GM18520 (cell line): ENCODE measurements around the gene PGK2.
"Not testable (repeated sequence)": the region's sequence is repeated elsewhere in the genome, so short reads cannot be mapped to it uniquely, and the experiment has no call there.

Experiments used
- ATAC-seq: cut with Tn5 transposase; IDR thresholded peaks from one replicate; pipeline ENCODE4 v1.9.1; 2021; ENCODE audit not compliant: unreplicated experiment

PGK2 gene

GRCh38 chr6:49787176-49787575 lies at the start of gene PGK2:
TSS of gene PGK2 (minus strand) at chr6:49787285. CDS start at chr6:49787187, 98 bp downstream.
- ATAC-seq = no peak

- ATAC-seq = no peak
These were observed 48.1 kb upstream of the PGK2 start for GRCh38 chr6:49835140-49835539.

- no peak for ATAC-seq
These were observed 46.3 kb upstream of the PGK2 start for GRCh38 chr6:49833386-49833785.

GRCh38 chr6:49826743-49827406 lies 39.8 kb upstream of the PGK2 start:
- ATAC-seq = peak; percentile 97

GRCh38 chr6:49815166-49815565 lies 28.1 kb upstream of the PGK2 start:
- no peak for ATAC-seq

GRCh38 chr6:49813248-49813647 lies 26.2 kb upstream of the PGK2 start:
- no peak for ATAC-seq

- ATAC-seq = no peak
These were observed 19.1 kb upstream of the PGK2 start for GRCh38 chr6:49806145-49806544.

- ATAC-seq = no peak
These were observed 18.2 kb upstream of the PGK2 start for GRCh38 chr6:49805246-49805645.

GRCh38 chr6:49801525-49801924 lies 14.4 kb upstream of the PGK2 start:
- no peak for ATAC-seq

- ATAC-seq = no peak
These were observed 12.0 kb upstream of the PGK2 start for GRCh38 chr6:49799090-49799489.

GRCh38 chr6:49796842-49797455 lies 9.9 kb upstream of the PGK2 start:
- ATAC-seq = not testable (repeated sequence)

GRCh38 chr6:49790341-49790740 lies 3.3 kb upstream of the PGK2 start:
- ATAC-seq = no peak

- no peak for ATAC-seq
These were observed 2.8 kb downstream of the PGK2 start for GRCh38 chr6:49784272-49784671.

GRCh38 chr6:49782725-49783124 lies 4.4 kb downstream of the PGK2 start:
- ATAC-seq = no peak

GRCh38 chr6:49782293-49782692 lies 4.8 kb downstream of the PGK2 start:
- ATAC-seq = no peak

- ATAC-seq = no peak
These were observed 10.6 kb downstream of the PGK2 start for GRCh38 chr6:49776444-49776843.

- ATAC-seq = no peak
These were observed 12.0 kb downstream of the PGK2 start for GRCh38 chr6:49775043-49775442.

GRCh38 chr6:49772285-49772684 lies 14.8 kb downstream of the PGK2 start:
- ATAC-seq = no peak

GRCh38 chr6:49766762-49767161 lies 20.3 kb downstream of the PGK2 start:
- ATAC-seq = no peak

- no peak for ATAC-seq
These were observed 22.4 kb downstream of the PGK2 start for GRCh38 chr6:49764571-49765236.

GRCh38 chr6:49744259-49744658 lies 42.8 kb downstream of the PGK2 start, which contains the start of gene CRISP3:
TSS of gene CRISP3 (minus strand) at chr6:49744388. CDS start at chr6:49744367, 21 bp downstream.
- ATAC-seq = no peak

- ATAC-seq = no peak
These were observed 43.7 kb downstream of the PGK2 start for GRCh38 chr6:49743429-49743828.
